Body of pancreas (tissue), 4 donors: Measurements from ENCODE around the gene FITM1. TPM values are rescaled to one million over a fixed set of nuclear protein-coding genes. Genes with fewer than 3 reads are reported as not detected.
A peak's percentile ranks its signal among the peaks of the same experiment; 100 is the strongest.

Experiments used
- ATAC-seq: fragments of 150-250 bp; one replicate; pipeline ENCODE4 v1.9.1; 2016
- DNase-seq, 4 donors: peaks; one replicate each; pipeline ENCODE4 v3.0.0-alpha.2; 2019
- H3K27ac ChIP-seq, 4 donors: fragments of 200-600 bp; sonication (generic); 1 replicate in 3 of 4; 2 replicates in 1 of 4; pipeline versions ENCODE4 v1.5.1 to v1.6.1; 2016 to 2019; ENCODE audit warnings: mild to moderate bottlenecking in 1 of 4, mixed read lengths in 1 of 4, moderate library complexity in 1 of 4
- H3K27me3 ChIP-seq, 2 donors: fragments of 200-600 bp; sonication (generic); one replicate each; pipeline ENCODE4 v1.6.0; 2016; ENCODE audit warnings: mild to moderate bottlenecking in 1 of 2
- H3K36me3 ChIP-seq, 2 donors: fragments of 200-600 bp; sonication (generic); replicated peaks in 1 of 2; 2 replicates each; pipeline ENCODE4 v1.5.1; 2016; ENCODE audit warnings: low read depth in 2 of 2; ENCODE audit not compliant: insufficient read depth in 1 of 2
- H3K4me1 ChIP-seq: fragments of 200-600 bp; sonication (generic); one replicate; pipeline ENCODE4 v1.6.0; 2016
- H3K4me3 ChIP-seq, 2 donors: fragments of 200-600 bp; sonication (generic); 1 replicate in 1 of 2; 2 replicates in 1 of 2; pipeline ENCODE4 v1.5.1; 2016 to 2019
- H3K9me3 ChIP-seq, 3 donors: fragments of 200-600 bp; sonication (generic); 1 replicate in 2 of 3; 2 replicates in 1 of 3; pipeline ENCODE4 v1.5.1; 2016
- POLR2A ChIP-seq, 3 donors: fragments of 450-650 bp; IDR thresholded peaks; one replicate each; pipeline ENCODE4 v1.6.1; 2016; ENCODE audit warnings: antibody characterized with exemption in 3 of 3, mild to moderate bottlenecking in 2 of 3
- WGBS, 2 donors: methylation state at CpG; one replicate each; pipeline ENCODE4 v1.1.5; 2017; 5-methylcytosine and 5-hydroxymethylcytosine counted together
- intact Hi-C: fragments of 100-400 bp; cut with DNase I; formaldehyde crosslinking; loops from one replicate; pipeline ENCODE4 v1.15.1; 2023
- total RNA-seq, 2 donors: library from RNA; depleted of rRNA; stranded (reverse); fragments of >200 nt; gene quantifications; one replicate each; pipeline ENCODE4 v1.1.0, GENCODE V29; 2016
- TF ChIP-seq, protein P1 (sequence below), 7 experiments: fragments of 450-650 bp in 4 of 7; fragments of 200-600 bp in 3 of 7; sonication (generic) in 3 of 7; IDR thresholded peaks; one replicate each; pipeline ENCODE4 v1.5.1; 2016 to 2019; ENCODE audit warnings: antibody characterized with exemption in 7 of 7

FITM1 gene
- total RNA-seq, 2 donors from 2014 or later = 6.3 to 12.2 TPM

- H3K4me3 ChIP-seq = no peak overlapping the region
- no peaks in the 10 kb centered on the region for H3K9me3 ChIP-seq
- H3K27ac ChIP-seq = peak overlapping the region in 1 of 4 donors; percentile 4
- ATAC-seq (no peak), DNase-seq (peak; percentile 54 to 77 (median 64))
- no peaks in the 10 kb centered on the region for H3K27me3 ChIP-seq
- peak in 2 of 3 donors; percentile 11 to 12 for TF ChIP-seq POLR2A (IDR thresholded peaks at IDR 0.05)
- TF ChIP-seq, protein P1, sequence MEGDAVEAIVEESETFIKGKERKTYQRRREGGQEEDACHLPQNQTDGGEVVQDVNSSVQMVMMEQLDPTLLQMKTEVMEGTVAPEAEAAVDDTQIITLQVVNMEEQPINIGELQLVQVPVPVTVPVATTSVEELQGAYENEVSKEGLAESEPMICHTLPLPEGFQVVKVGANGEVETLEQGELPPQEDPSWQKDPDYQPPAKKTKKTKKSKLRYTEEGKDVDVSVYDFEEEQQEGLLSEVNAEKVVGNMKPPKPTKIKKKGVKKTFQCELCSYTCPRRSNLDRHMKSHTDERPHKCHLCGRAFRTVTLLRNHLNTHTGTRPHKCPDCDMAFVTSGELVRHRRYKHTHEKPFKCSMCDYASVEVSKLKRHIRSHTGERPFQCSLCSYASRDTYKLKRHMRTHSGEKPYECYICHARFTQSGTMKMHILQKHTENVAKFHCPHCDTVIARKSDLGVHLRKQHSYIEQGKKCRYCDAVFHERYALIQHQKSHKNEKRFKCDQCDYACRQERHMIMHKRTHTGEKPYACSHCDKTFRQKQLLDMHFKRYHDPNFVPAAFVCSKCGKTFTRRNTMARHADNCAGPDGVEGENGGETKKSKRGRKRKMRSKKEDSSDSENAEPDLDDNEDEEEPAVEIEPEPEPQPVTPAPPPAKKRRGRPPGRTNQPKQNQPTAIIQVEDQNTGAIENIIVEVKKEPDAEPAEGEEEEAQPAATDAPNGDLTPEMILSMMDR (IDR thresholded peaks at IDR 0.05) = no peak
- intact Hi-C loops = no loop called here
- WGBS, 2 donors = 39 to 49% methylated on average over 6 of the region's 6 CpGs
- H3K4me1 ChIP-seq = peaks cover 34% of the 10 kb centered on the region
- peaks cover 24% of the 10 kb centered on the region in 2 donors for H3K36me3 ChIP-seq
Measured at GRCh38 chr14:24117179-24117578, 13.3 kb upstream of the FITM1 start.

- TF ChIP-seq, protein P1 (IDR thresholded peaks at IDR 0.05) = no peak
- no peak for TF ChIP-seq POLR2A (IDR thresholded peaks at IDR 0.05)
- WGBS, 2 donors = 94 to 95% methylated on average over 6 of the region's 6 CpGs
- Histone ChIP-seq H3K27ac (no peak overlapping the region), H3K27me3 (no peaks in the 10 kb centered on the region), H3K4me3 (no peak overlapping the region), H3K9me3 (no peaks in the 10 kb centered on the region), H3K36me3 (peaks cover 24 to 37% of the 10 kb centered on the region in 2 donors), H3K4me1 (peaks cover 28% of the 10 kb centered on the region)
- intact Hi-C loops = no loop called here
- DNase-seq (no peak), ATAC-seq (no peak)
Measured at GRCh38 chr14:24119691-24120090, 10.8 kb upstream of the FITM1 start.

- H3K4me1 ChIP-seq = peaks cover 21% of the 10 kb centered on the region
- ATAC-seq = no peak
- no peak overlapping the region for H3K4me3 ChIP-seq
- 94 to 95% methylated on average over 7 to 8 of the region's 8 CpGs for WGBS, 2 donors
- H3K27me3 ChIP-seq = no peaks in the 10 kb centered on the region
- TF ChIP-seq, protein P1 (IDR thresholded peaks at IDR 0.05) = no peak
- no peak for TF ChIP-seq POLR2A (IDR thresholded peaks at IDR 0.05)
- peaks cover 24 to 37% of the 10 kb centered on the region in 2 donors for H3K36me3 ChIP-seq
- H3K27ac ChIP-seq = no peak overlapping the region
- no peak for DNase-seq
- intact Hi-C loops = no loop called here
- H3K9me3 ChIP-seq = no peaks in the 10 kb centered on the region
Measured at GRCh38 chr14:24121210-24121609, 9.2 kb upstream of the FITM1 start.

DNA sequence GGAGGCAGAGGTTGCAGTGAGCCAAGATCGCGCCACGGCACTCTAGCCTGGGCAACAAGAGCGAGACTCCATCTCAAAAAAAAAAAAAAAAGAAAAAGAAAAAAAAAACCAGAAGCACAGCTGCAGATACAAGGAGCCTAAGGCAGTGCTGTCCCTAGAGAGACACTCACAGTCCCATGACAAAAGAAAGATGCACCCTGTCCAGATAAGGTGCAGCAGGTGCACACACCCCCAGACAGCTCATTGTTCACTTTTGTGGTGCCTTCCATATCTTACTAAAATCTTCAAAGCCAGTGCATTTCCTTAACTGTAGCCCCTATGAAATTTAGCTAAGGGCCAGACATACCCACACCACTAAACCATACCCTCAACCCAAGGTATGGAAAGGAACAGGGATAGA, 8.0 kb upstream of the FITM1 start:
- Histone ChIP-seq H3K36me3 (peaks cover 24 to 37% of the 10 kb centered on the region in 2 donors), H3K9me3 (no peaks in the 10 kb centered on the region), H3K27ac (no peak overlapping the region), H3K4me1 (peaks cover 9% of the 10 kb centered on the region), H3K4me3 (no peak overlapping the region), H3K27me3 (no peaks in the 10 kb centered on the region)
- intact Hi-C loops = no loop called here
- WGBS, 2 donors = 94 to 97% methylated on average over 4 of the region's 4 CpGs
- DNase-seq (no peak), ATAC-seq (no peak)
- TF ChIP-seq POLR2A (IDR thresholded peaks at IDR 0.05) = no peak
- TF ChIP-seq, protein P1 (IDR thresholded peaks at IDR 0.05) = no peak

GRCh38 chr14:24122898-24123297, 7.6 kb upstream of the FITM1 start:
- TF ChIP-seq POLR2A (IDR thresholded peaks at IDR 0.05) = no peak
- TF ChIP-seq, protein P1 (IDR thresholded peaks at IDR 0.05) = no peak
- DNase-seq = no peak
- Histone ChIP-seq H3K4me1 (peaks cover 4% of the 10 kb centered on the region), H3K36me3 (peaks cover 24 to 37% of the 10 kb centered on the region in 2 donors), H3K9me3 (no peaks in the 10 kb centered on the region), H3K4me3 (no peak overlapping the region), H3K27ac (no peak overlapping the region), H3K27me3 (no peaks in the 10 kb centered on the region)
- no peak for ATAC-seq
- intact Hi-C loops = no loop called here
- 92 to 95% methylated on average over 5 to 8 of the region's 8 CpGs for WGBS, 2 donors
